Activated effector memory CD4-positive, alpha-beta T cell treated with anti-CD3 and anti-CD28 coated beads, Interleukin-2, amount 50 U/mL, for 16 hours (primary cell): Measurements from ENCODE around the gene TSPAN12.

Experiments
- DNase-seq: peaks from one replicate; pipeline ENCODE4 v3.0.0-alpha.2; 2020

Gene TSPAN12

DNA sequence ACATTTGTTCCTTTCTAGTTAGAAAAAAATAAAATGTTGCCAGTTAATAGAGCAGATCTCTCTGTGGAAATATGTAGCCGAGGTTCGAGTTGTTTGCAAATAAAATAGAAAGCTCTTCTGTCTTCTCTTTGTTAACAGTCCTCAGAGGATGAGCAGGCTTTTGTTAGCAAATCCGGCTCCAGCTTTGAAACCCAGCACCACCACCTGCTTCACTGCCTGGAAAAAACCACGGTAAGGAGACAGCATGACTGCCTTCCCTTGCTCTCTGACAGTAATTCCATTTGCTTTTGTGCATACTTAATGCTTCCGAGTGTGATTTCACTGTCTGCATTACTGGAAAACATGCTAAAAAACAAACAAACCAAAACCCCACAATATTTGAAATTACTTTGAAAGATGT is 115.6 kb downstream of the TSPAN12 start:
- DNase-seq = no peak

DNA sequence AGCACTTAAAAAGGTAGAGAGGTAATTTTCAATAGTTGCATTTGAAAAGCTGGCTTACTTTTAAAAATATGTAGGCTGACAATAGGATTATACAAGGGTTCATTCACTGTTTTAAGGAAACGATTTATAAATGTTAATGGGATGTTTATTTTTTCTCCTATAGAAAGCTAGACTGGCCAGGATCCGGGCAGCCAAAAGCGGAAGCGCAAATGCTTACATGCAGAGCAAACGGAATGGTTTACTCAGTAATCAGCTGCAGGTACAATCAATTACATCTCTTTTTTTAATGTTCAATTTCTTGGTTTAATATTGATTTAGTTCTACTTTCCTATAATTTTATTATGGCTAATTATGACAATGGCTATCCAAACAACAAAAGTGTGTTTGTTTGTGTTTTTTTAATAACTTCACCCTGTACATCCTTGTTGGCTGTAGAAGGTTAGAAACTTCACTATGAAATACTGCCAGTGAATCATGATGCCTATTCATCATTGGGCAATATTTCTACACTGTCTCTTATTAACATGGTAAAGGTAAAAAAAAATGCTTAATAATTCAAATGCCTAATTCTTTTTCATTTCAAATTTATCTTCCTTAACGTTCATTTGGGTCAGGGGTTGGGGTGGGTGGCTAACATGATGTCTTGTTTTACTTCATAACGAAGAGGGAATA is 116.4 kb downstream of the TSPAN12 start:
- DNase-seq = no peak

DNA sequence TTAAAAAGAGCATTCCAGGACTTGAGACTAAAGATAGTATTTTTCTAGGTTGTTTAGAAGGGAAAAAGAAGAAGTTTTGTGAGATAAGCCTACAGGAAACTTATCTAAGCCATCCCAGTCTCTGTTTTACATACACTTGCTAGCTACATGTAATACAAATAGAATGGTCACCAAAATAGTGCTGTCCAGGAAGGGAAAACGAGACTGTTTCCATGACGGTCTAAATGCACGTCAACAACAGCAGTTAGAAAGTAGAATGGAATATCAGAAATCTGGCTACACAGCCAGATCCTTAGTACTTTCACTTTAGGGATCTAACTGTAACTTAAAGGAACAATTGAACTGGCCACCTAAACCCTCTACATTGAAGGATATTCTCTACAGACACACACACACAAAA is 117.6 kb downstream of the TSPAN12 start:
- DNase-seq = no peak

- no peak for DNase-seq
These were observed 119.1 kb downstream of the TSPAN12 start for GRCh38 chr7:120738816-120739215.
